ENCODE results near the gene CAMSAP3. TPM values are rescaled to one million over a fixed set of nuclear protein-coding genes. Genes with fewer than 3 reads are reported as not detected.
A peak's percentile ranks its signal among the peaks of the same experiment; 100 is the strongest.

Gene CAMSAP3
- total and polyA plus RNA-seq, 10 of the 15 experiments (the other 5 are each of a cell fraction or from before 2014, with no cell fraction given) = 0.03 to 6.3 (median 0.72) TPM

- TF ChIP-seq HCFC1 (IDR thresholded peaks at IDR 0.05; ENCODE audit: low read length) (peak; percentile 79), SIX5 (IDR thresholded peaks at IDR 0.05; ENCODE audit: low read depth, low read length, severe bottlenecking) (peak; percentile 90), RAD21 (IDR thresholded peaks at IDR 0.05; ENCODE audit: insufficient read depth, low read depth, low read length) (no peak), CREM (IDR thresholded peaks at IDR 0.05; ENCODE audit: low read depth) (peak; percentile 66; the same call in 1 of the 2 replicates), RELB (IDR thresholded peaks at IDR 0.05; ENCODE audit: low read depth) (no peak), TARDBP (IDR thresholded peaks at IDR 0.05; ENCODE audit: borderline replicate concordance) (peak; percentile 68; the same call in 1 of the 2 replicates), POU2F2 (IDR thresholded peaks at IDR 0.05; ENCODE audit: borderline replicate concordance, low read depth, low read length) (no peak), YY1 (IDR thresholded peaks at IDR 0.05; ENCODE audit: low read depth, low read length) (0 out of 2 replicates have a peak, but pooled peaks have one; percentile 42), IKZF1 (conservative IDR thresholded peaks at IDR 0.05) (peak; percentile 65)
- Histone ChIP-seq H3K36me3 (ENCODE audit: control insufficient read depth in 2 of 2, insufficient read depth in 2 of 2, low read length in 1 of 2) (peaks cover 7 to 8% of the 10 kb centered on the region in 2 experiments), H3K9ac (ENCODE audit: control insufficient read depth, insufficient read depth, low read length) (no peak overlapping the region), H3K27ac (ENCODE audit: control insufficient read depth, insufficient read depth) (no peak overlapping the region), H3K27me3 (replicated peaks in 1 of 2; ENCODE audit: control insufficient read depth in 2 of 2, insufficient read depth in 2 of 2, low read length in 1 of 2) (no peaks in the 10 kb centered on the region), H3K4me1 (ENCODE audit: control insufficient read depth, insufficient read depth, low read length) (no peaks in the 10 kb centered on the region; the same call in 1 of the 2 replicates), H3K4me3 (no peak overlapping the region), H3K4me2 (ENCODE audit: control insufficient read depth, insufficient read depth) (no peak overlapping the region), H3K9me3 (replicated peaks; ENCODE audit: control insufficient read depth, insufficient read depth, low read length) (no peaks in the 10 kb centered on the region), H4K20me1 (ENCODE audit: control insufficient read depth, insufficient read depth) (no peaks in the 10 kb centered on the region), H2AFZ (ENCODE audit: control insufficient read depth, low read depth, low read length) (no peak overlapping the region), H3K79me2 (ENCODE audit: control insufficient read depth, insufficient read depth, low read length) (no peaks in the 10 kb centered on the region)
- ChIA-PET CTCF (no interaction called here), SMC1A (ENCODE audit: uncharacterized antibody, unreplicated experiment) (no interaction called here), POLR2A (no interaction called here), RAD21 (ENCODE audit: unreplicated experiment) (no interaction called here)
- DNase-seq (ENCODE audit: low read depth, low spot score) (no peak), ATAC-seq (peak; percentile 57), FAIRE-seq (no peak)
- no TSS peak for BruUV-seq (replicated peaks)
- intact Hi-C loops (cut with micrococcal nuclease; ENCODE audit: unreplicated experiment) (no loop called here), in situ Hi-C loops (cut with MboI) (no loop called here)
- 77% methylated on average over 43 of the region's 51 CpGs for whole genome bisulfite sequencing (ENCODE audit: insufficient coverage, insufficient replicate concordance, low lambda C conversion rate, missing lambda C conversion rate)
Measured at GRCh38 chr19:7550987-7551761, 44.5 kb upstream of the CAMSAP3 start.
